Posterior vena cava (tissue), 2 donors: Measurements from ENCODE around the gene NOP10. TPM values are rescaled to one million over a fixed set of nuclear protein-coding genes. Genes with fewer than 3 reads are reported as not detected.
"Not testable (repeated sequence)": the region's sequence is repeated elsewhere in the genome, so short reads cannot be mapped to it uniquely, and the experiment has no call there.

Experiments
- DNase-seq: peaks from one replicate; pipeline ENCODE4 v3.0.0-alpha.2; 2020; ENCODE audit warnings: low spot score
- intact Hi-C, 2 donors: fragments of 100-400 bp; cut with DNase I; formaldehyde crosslinking; loops; one replicate each; pipeline versions ENCODE4 v1.14.1 to v1.14.2; 2022 to 2023
- total RNA-seq, 2 donors: library from RNA; stranded (reverse); fragmentation: NEBNext Ultra II Directional; extraction: Animal tissue kit (Norgen Biotek cat#: 25700); gene quantifications; one replicate each; pipeline ENCODE4 v1.2.1, GENCODE V29; 2021
- donor health status: DM: yes; HTN: yes; CAD: no.
- donor health status: DM: yes; HTN: yes; CAD: no.

Gene NOP10
- total RNA-seq, 2 donors from 2014 or later: 91.5 to 113 TPM

DNA sequence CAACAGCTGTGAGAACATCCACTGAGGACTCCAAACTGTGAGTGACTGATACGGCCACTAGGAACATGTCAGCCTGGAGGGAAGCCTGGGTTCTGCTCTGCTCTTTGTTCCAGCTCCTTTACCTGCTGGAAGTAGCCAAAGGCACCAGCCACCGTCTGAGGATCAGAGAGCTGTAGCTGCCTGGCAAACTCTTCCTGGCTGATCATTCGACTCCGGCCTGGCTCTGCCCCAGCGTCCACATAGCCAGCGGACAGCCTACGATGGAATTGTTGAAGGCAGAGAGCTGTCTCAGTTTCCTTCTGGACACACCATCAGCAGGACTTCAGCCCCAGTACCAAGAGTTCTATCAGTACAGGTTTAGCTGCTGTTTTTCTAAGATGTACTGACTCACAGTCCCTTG lies 18.3 kb upstream of the NOP10 start:
- DNase-seq: no peak
- intact Hi-C loops: loop anchor here in 1 of 2 donors (10.0 kb wide), 1 partner anchor 116 kb away; no protein-coding TSS in a partner anchor

DNA sequence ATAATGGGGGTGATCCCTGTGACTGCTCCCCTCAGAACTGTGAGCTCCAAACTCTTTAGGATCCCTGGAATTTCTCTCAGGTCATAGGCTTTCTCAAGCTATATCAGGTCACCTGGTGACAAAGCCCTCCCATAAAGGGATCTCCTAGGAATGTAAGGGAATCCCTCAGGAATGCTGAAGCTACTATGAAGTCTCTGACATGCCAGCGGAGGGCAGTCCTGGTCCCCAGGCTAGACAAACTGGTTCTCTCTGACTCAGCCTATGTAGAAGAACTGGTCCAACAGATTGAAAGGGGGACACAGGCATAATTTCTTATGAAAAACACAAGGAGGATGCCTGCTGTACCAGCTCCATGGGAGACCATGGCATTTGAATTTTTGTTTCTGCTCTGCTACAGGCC lies 17.4 kb upstream of the NOP10 start:
- DNase-seq: no peak
- intact Hi-C loops: loop anchor here in 1 of 2 donors (10.0 kb wide), 1 partner anchor 115 kb away; no protein-coding TSS in a partner anchor

- intact Hi-C loops: no loop called here
- no peak for DNase-seq
Measured at GRCh38 chr15:34359416-34359815, 16.5 kb upstream of the NOP10 start.

GRCh38 chr15:34358948-34359347 lies 16.0 kb upstream of the NOP10 start:
- intact Hi-C loops: no loop called here
- no peak for DNase-seq

- DNase-seq: no peak
- intact Hi-C loops: no loop called here
Measured at GRCh38 chr15:34358367-34358766, 15.4 kb upstream of the NOP10 start.

GRCh38 chr15:34357653-34358052 lies 14.7 kb upstream of the NOP10 start:
- intact Hi-C loops: no loop called here
- DNase-seq: no peak

GRCh38 chr15:34355241-34355640 lies 12.3 kb upstream of the NOP10 start:
- intact Hi-C loops: no loop called here
- DNase-seq: no peak

- DNase-seq: no peak
Measured at GRCh38 chr15:34354286-34354685, 11.3 kb upstream of the NOP10 start.

GRCh38 chr15:34353627-34354026 lies 10.7 kb upstream of the NOP10 start:
- intact Hi-C loops: no loop called here
- DNase-seq: no peak

More at GRCh38 chr15:34354286-34354685, 11.3 kb upstream of the NOP10 start:
- intact Hi-C loops: no loop called here

GRCh38 chr15:34352996-34353395 lies 10.1 kb upstream of the NOP10 start:
- DNase-seq, intact Hi-C loops: not testable (repeated sequence)

DNA sequence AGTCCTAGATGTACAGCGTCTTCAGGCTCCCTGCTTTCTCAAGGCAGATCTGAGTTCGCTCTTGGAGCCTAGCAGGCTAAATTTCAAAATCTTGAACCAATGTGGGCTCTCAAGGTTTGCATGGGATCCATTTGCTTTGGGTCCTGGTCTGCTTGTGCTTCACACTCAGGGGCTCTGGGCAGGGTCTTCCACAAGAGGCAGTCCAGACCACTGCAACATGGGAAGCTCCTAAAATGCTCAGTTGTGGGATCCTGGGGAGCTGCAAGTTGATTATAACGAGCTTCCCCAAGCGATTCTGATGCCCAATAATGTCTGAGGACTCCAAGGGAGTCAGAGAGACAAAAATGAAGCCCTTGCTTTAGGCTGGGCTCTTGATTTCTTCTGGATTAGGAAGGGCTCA lies 6.8 kb upstream of the NOP10 start:
- DNase-seq: no peak
- intact Hi-C loops: no loop called here

DNA sequence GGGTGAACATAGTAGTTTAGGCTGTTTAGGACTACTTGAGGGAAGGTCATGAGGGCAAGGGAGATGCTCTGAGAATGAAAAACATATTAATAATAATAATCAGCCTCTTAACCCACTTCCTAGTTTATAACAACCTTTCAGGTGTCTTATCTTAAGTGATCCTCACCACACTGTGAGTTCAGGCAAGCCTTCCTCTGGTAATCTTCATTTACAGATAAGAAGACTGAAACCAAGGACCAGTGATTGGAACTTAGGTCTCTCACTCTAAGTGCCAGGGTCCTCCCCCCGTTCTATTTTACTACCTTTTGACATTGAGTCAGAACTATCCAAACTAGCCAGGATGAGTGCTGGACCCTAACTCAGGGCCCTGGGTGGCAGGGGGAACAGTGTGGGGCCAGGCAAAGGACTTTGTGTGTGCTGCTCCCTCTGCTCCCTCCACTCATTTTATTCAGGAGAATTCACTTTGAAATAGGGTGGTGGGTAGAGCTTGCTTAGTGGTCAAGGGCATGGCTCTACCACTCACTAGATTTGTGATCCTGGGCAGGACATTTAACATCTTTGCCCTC lies 5.9 kb upstream of the NOP10 start:
- intact Hi-C loops: no loop called here

DNA sequence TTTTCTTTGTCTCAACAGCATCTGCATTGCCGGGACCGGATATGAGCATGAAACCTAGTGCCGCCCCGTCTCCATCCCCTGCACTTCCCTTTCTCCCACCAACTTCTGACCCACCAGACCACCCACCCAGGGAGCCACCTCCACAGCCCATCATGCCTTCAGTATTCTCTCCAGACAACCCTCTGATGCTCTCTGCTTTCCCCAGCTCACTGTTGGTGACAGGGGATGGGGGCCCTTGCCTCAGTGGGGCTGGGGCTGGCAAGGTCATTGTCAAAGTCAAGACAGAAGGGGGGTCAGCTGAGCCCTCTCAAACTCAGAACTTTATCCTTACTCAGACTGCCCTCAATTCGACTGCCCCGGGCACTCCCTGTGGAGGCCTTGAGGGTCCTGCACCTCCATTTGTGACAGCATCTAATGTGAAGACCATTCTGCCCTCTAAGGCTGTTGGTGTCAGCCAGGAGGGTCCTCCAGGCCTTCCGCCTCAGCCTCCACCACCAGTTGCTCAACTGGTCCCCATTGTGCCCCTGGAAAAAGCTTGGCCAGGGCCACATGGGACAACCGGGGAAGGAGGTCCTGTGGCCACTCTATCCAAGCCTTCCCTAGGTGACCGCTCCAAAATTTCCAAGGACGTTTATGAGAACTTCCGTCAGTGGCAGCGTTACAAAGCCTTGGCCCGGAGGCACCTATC lies 5.2 kb upstream of the NOP10 start:
- no peak for DNase-seq
- intact Hi-C loops: no loop called here

More for the DNA sequence above, 5.9 kb upstream of the NOP10 start:
- DNase-seq: no peak

DNA sequence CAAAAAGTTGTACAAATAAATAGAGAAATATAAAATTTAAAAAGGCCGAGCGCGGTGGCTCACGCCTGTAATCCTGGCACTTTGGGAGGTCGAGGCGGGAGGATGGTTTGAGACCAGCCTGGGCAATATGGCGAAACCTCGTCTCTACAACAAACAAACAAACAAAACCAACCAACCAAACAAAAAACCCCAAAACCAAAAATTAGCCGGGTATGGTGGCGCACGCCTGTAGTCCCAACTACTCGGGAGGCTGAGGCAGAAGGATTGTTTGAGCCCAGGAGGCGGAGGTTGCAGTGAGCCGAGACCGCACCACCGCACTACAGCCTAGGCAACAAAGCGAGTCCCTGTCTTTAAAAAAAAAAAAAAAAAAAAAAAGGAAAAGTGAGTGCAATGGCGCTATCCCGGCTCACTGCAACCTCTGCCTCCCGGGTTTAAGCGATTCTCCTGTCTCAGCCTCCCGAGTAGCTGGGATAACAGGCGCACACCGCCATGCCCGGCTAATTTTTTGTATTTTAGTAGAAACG lies 661 bp downstream of the NOP10 start:
- peak; percentile 66 for DNase-seq
- intact Hi-C loops: not testable (repeated sequence)

- intact Hi-C loops: no loop called here
- DNase-seq: no peak
Measured at GRCh38 chr15:34341381-34342212, 1.3 kb downstream of the NOP10 start.

DNA sequence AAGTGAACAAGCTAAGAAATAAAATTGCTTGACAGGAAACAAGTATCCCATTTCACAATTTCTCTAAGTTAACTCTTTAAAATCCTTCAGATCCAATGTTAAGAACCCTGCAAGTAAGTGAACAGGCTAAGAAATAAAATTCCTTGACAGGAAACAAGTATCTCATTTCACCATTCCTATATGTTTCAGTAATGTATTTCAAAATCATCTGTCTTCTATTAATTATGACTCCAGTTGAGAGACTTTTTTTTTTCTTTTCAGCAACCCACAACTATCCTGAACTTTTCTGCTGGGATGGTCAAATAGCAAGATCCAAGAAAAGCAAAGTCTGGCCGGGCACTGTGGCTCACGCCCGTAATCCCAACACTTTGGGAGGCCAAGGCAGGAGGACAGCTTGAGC lies 3.0 kb downstream of the NOP10 start:
- intact Hi-C loops: no loop called here
- no peak for DNase-seq

GRCh38 chr15:34338347-34338746 lies 4.6 kb downstream of the NOP10 start:
- no peak for DNase-seq
- intact Hi-C loops: no loop called here

DNA sequence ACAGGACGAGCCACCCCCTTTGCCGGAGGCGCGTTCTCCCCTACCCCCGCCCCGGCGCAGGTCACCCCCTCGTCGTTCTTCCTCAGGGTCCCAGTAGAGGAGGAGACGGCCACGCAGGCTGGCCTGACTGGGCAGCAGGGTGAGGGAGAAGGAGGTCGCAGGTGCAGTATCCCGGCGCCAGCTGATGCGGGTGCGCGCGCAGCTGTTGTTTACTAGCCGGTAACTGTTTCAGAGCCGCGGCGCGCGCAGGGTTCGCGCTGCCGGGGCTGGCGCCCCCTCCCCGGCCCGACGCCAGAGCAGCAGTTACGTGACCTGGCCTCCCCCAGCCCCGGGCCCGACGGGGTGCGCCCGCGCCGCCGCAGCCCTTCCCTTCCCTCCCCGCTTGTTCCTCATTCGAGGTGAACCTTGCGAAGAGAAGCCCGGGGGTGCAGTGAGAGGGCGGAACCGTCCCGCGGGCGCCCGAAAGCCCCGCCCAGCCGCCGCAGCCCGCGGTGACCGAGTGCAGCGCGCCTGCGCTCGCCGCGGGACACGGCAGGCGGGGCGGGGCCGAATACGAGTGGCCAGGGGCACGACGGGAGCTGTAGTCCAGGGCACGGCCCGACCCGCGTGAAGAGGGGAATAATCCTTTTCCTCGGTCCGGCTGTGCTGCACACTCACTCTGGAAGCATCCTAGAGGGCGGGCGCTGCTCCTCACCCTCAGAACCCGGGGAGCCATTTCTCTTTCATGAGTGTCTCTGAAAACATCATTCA lies 5.2 kb downstream of the NOP10 start, which contains the start of gene SLC12A6:
SLC12A6 (minus strand) TSS at position 225 of the 750 bp plus-strand sequence. CDS start 1,101 bp downstream, outside the sequence.
- intact Hi-C loops: no loop called here
- DNase-seq: peak; percentile 97

DNA sequence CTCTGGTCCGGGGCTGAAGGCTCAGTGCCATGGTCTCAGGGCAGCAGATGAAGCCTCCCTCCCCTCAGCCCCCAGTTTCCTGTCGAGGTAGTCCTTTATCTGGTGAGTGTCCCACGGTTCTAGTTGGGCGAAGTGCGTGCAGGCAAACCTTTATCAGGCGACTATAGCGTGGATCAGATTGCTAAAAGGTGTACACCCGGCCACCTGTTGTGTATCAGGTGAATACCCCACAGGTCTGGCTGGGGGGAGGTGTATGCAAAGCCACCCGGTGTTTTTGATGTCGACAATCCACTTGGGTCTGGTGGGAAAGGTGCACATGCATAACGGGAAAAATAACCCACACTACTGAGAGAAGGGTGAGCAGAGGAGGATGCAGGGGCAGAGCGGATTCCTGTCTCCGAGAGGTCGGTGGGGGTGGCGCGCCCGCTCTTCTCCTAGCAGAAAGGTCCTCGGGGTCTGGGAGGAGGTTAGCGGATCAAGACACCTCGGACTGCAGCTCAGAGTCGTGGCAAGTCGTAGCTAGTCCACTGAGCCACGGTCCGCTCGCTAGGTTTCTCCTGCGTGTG lies 5.9 kb downstream of the NOP10 start:
- intact Hi-C loops: no loop called here
- DNase-seq: no peak
